GM12801 (cell line): Measurements from ENCODE around the gene NDP.

Experiments used
- TF ChIP-seq, protein P1 (sequence below): IDR thresholded peaks from one replicate; pipeline ENCODE4 v1.5.1; 2011; ENCODE audit warnings: control low read depth; ENCODE audit not compliant: insufficient read length; ENCODE audit errors: extremely low read depth

NDP gene

GRCh38 chrX:43970528-43970927, 2.7 kb downstream of the NDP start:
- TF ChIP-seq, protein P1, sequence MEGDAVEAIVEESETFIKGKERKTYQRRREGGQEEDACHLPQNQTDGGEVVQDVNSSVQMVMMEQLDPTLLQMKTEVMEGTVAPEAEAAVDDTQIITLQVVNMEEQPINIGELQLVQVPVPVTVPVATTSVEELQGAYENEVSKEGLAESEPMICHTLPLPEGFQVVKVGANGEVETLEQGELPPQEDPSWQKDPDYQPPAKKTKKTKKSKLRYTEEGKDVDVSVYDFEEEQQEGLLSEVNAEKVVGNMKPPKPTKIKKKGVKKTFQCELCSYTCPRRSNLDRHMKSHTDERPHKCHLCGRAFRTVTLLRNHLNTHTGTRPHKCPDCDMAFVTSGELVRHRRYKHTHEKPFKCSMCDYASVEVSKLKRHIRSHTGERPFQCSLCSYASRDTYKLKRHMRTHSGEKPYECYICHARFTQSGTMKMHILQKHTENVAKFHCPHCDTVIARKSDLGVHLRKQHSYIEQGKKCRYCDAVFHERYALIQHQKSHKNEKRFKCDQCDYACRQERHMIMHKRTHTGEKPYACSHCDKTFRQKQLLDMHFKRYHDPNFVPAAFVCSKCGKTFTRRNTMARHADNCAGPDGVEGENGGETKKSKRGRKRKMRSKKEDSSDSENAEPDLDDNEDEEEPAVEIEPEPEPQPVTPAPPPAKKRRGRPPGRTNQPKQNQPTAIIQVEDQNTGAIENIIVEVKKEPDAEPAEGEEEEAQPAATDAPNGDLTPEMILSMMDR = no peak

DNA sequence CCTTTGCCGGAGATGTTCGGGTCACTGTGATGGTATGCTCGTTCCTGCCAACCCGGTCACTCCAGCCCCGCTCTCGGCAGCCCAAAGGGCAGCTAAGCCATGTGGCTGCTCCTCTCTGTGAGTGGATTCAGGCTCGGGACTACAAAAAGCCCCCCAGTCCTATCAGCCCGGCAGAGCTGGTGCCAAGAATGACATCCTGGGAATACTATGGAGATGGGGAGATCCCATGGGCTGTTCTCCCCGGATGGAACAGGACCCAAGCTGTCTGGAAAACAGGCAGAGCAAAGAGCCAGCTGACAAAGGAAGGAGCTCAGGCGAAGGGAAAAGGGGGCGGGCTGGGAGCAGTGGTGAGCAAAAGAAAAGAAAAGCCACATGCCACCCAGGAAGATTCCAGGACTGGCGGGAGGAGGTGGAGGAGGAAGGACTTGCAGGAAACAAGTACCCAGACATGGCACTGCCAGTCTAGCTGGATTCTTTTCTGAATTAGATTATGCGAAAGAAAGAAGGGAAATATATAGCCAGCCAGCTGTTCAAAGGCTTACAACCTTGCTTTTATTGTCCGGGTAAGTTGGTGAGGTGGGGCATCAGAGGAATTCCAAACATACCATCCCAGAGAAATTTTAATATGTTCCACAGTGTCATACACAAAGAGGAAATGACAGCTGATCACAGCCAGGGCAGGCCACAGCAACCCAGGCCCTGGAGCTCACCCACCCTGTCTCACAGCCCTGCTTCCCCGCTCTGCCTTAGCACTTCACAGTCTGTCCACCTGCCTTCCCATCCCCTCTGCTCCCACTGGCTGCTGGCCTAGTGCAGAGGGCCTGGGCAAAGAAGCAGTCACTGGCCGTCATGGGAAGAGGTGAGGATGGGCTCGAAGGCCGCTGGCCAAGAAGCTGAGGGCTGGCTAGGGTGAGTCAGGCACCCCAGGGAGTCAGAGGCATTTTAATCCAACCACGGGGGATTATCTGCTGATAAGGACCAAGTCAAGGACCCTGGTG, 3.4 kb downstream of the NDP start:
- TF ChIP-seq, protein P1 = no peak

- TF ChIP-seq, protein P1 = no peak
Observed at GRCh38 chrX:43968359-43968781, 4.8 kb downstream of the NDP start.

DNA sequence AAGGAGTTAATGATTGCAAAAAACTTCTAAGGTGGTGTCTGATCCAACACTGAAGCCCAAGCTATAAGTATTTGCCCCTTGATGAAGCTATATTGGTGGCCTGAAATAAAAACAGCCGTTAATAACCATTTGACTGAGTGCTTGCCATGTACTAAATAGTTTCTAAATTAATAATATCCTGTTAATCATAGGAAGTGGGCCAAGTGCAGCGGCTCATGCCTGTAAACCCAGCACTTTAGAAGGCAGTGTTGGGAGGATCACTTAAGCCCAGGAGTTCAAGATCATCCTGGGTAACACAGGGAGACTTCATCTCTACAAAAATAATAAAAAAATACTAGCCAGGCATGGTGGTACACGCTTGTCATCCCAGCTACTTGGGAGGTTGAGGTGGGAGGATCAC, 8.3 kb downstream of the NDP start:
- TF ChIP-seq, protein P1 = no peak

- TF ChIP-seq, protein P1 = no peak
Observed at GRCh38 chrX:43963726-43964125, 9.5 kb downstream of the NDP start.

DNA sequence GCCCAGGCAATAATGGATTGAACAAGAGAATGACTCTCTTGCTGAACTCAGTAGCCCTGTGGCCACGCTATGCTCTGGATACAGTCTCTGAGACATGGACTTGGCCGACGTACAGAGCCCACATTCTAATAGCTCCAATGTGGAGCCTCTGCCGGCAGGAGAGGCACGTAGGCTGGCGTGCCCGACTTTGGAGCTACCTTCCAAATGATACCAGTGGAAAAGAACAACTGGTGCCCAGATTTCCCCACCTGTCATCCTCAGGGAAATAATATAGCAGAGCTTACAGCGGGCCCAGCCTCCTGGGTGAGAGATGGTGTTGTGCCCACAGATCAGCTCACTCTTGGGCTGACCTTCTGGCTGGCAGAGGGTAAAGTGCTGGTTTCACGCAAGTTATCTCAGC, 10.6 kb downstream of the NDP start:
- TF ChIP-seq, protein P1 = no peak

DNA sequence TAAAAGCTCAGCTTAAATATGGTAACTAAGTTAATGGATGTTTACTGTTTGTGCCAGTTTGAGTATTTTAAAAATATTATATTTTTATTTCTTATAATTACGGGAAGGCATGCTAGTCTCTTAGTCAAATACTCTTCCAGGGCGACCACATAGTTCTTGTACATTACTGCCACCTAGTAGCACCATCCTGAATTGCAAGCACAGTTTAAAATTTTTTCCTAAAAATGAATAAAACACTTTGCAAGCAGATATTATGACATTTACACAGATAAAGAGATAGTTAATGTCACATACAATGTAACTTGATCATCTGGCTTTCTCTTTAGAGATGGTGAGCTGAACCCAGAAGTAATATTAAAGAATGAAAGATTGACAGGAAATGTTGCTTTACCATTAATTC, 11.5 kb downstream of the NDP start:
- TF ChIP-seq, protein P1 = no peak
